Naive thymus-derived CD4-positive, alpha-beta T cell (primary cell): ENCODE measurements around the gene KCNMB2. TPM values are rescaled to one million over a fixed set of nuclear protein-coding genes. Genes with fewer than 3 reads are reported as not detected.

Source experiments
- ATAC-seq: fragments of 150-1000 bp; cut with Tn5 transposase; 2 replicates; pipeline ENCODE4 v1.10.0; 2021; ENCODE audit warnings: mild to moderate bottlenecking, moderate library complexity
- CTCF ChIA-PET: fragments of 350-600 bp; sonication (Branson Sonifier 250); formaldehyde crosslinking; loops from one replicate; lab custom pipeline; 2021; ENCODE audit warnings: antibody characterized with exemption; lab: Charles Lee
- POLR2A ChIA-PET: fragments of 350-600 bp; sonication (Branson Sonifier 250); formaldehyde crosslinking; loops from one replicate; lab custom pipeline; 2021; ENCODE audit warnings: antibody characterized with exemption, inconsistent platforms; lab: Charles Lee
- DNase-seq, 9 donors: peaks; one replicate each; pipeline versions ENCODE4 v3.0.0 to v3.0.0-alpha.2; 2020 to 2022; ENCODE audit warnings: mixed read lengths in 1 of 9
- H3K27ac ChIP-seq: one replicate; pipeline ENCODE4 v1.7.0; 2013; ENCODE audit warnings: mild to moderate bottlenecking, low read depth, low read length, moderate library complexity
- H3K27me3 ChIP-seq, 2 donors: one replicate each; pipeline ENCODE4 v1.7.0; 2013; ENCODE audit warnings: low read length in 2 of 2, mild to moderate bottlenecking in 2 of 2, moderate library complexity in 2 of 2; ENCODE audit not compliant: control insufficient read depth in 2 of 2, insufficient read depth in 2 of 2
- H3K36me3 ChIP-seq, 3 experiments: 1 replicate in 2 of 3; 2 replicates in 1 of 3; pipeline ENCODE4 v1.7.0; 2013; ENCODE audit warnings: low read length in 3 of 3, mild to moderate bottlenecking in 3 of 3, moderate library complexity in 1 of 3; ENCODE audit not compliant: insufficient read depth in 3 of 3, control insufficient read depth in 2 of 3
- H3K4me1 ChIP-seq, 2 donors: one replicate each; pipeline ENCODE4 v1.7.0; 2013; ENCODE audit warnings: low read length in 2 of 2, mild to moderate bottlenecking in 2 of 2, moderate library complexity in 1 of 2; ENCODE audit not compliant: control insufficient read depth in 2 of 2, insufficient read depth in 2 of 2
- H3K4me3 ChIP-seq: 2 replicates; pipeline ENCODE4 v1.7.0; 2013; ENCODE audit warnings: mild to moderate bottlenecking, low read length
- H3K9me3 ChIP-seq, 3 experiments: 1 replicate in 2 of 3; 2 replicates in 1 of 3; pipeline ENCODE4 v1.7.0; 2013; ENCODE audit warnings: low read length in 3 of 3; ENCODE audit not compliant: control insufficient read depth in 2 of 3
- H3K27ac Mint-ChIP-seq, 9 donors: one replicate each; pipeline ENCODE4 v1.8.0; 2020 to 2022; ENCODE audit warnings: mixed read lengths in 9 of 9, mild to moderate bottlenecking in 8 of 9, moderate library complexity in 5 of 9, inconsistent platforms in 2 of 9
- H3K27me3 Mint-ChIP-seq, 5 donors: one replicate each; pipeline ENCODE4 v1.8.0; 2021 to 2022; ENCODE audit warnings: mixed read lengths in 5 of 5, mild to moderate bottlenecking in 1 of 5
- H3K36me3 Mint-ChIP-seq, 5 donors: one replicate each; pipeline ENCODE4 v1.8.0; 2020 to 2022; ENCODE audit warnings: mixed read lengths in 5 of 5, mild to moderate bottlenecking in 3 of 5, inconsistent platforms in 1 of 5
- H3K4me1 Mint-ChIP-seq, 7 donors: one replicate each; pipeline ENCODE4 v1.8.0; 2020 to 2022; ENCODE audit warnings: mixed read lengths in 7 of 7, mild to moderate bottlenecking in 3 of 7, inconsistent platforms in 1 of 7
- H3K4me3 Mint-ChIP-seq, 10 donors: one replicate each; pipeline ENCODE4 v1.8.0; 2020 to 2022; ENCODE audit warnings: mild to moderate bottlenecking in 10 of 10, mixed read lengths in 10 of 10, moderate library complexity in 6 of 10, inconsistent platforms in 2 of 10
- H3K9me3 Mint-ChIP-seq, 11 donors: one replicate each; pipeline ENCODE4 v1.8.0; 2020 to 2022; ENCODE audit warnings: mixed read lengths in 11 of 11, mild to moderate bottlenecking in 4 of 11, inconsistent platforms in 1 of 11, moderate library complexity in 1 of 11
- intact Hi-C, 2 donors: fragments of 100-400 bp; cut with micrococcal nuclease; formaldehyde crosslinking; loops; one replicate each; pipeline ENCODE4 v1.15.1; 2023
- polyA plus RNA-seq, 2 donors: library from polyadenylated mRNA; unstranded; fragments of 300-500 nt; fragmentation: Illumina TruSeq; gene quantifications; one replicate each; pipeline ENCODE4 v1.2.3, GENCODE V29; 2021
- total RNA-seq, 6 experiments: library from RNA in 5 of 6; stranded (reverse) in 5 of 6; gene quantifications; 1 replicate in 5 of 6; 2 replicates in 1 of 6; pipeline ENCODE4 v1.2.3 and lab custom pipeline; 2021 to 2026

Gene KCNMB2
- total and polyA plus RNA-seq, 7 experiments from 2014 or later = not detected

DNA sequence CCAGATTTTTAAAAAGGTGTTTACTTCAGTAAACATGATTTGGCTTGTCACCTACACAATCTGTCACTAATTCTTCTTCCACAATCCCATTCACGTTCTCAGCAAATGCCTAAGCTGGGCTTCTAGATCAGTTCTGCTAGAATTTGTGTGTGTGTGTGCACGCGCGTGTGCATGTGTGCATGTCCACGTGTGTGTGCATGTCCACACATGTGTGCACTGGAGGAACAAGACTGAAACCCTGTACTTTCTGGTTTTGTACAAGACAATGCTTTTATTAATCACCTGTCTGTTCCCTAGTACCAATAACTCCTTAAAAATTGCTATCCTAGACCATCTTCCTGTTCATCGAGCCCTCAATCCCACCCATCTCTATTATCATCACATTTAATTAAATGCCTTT, 229.2 kb downstream of the KCNMB2 start:
- H3K27me3 Mint-ChIP-seq = peaks cover 0 to 20% (median 0%) of the 10 kb centered on the region in 5 donors
- no peaks in the 10 kb centered on the region for H3K36me3 Mint-ChIP-seq
- no peaks in the 10 kb centered on the region for H3K4me1 Mint-ChIP-seq
- Histone ChIP-seq H3K4me1 (no peaks in the 10 kb centered on the region), H3K36me3 (no peaks in the 10 kb centered on the region), H3K27ac (no peak overlapping the region), H3K4me3 (no peak overlapping the region), H3K9me3 (no peaks in the 10 kb centered on the region), H3K27me3 (no peaks in the 10 kb centered on the region)
- no peak overlapping the region for H3K27ac Mint-ChIP-seq
- no peak for DNase-seq
- POLR2A ChIA-PET = no interaction called here
- peaks cover 0 to 6% (median 3%) of the 10 kb centered on the region in 11 donors for H3K9me3 Mint-ChIP-seq
- intact Hi-C loops = no loop called here
- no peak for ATAC-seq
- CTCF ChIA-PET = interaction anchor here (0.7 kb wide), 1 partner anchor 223 kb away, joined by 3 read pairs; no protein-coding TSS in a partner anchor
- H3K4me3 Mint-ChIP-seq = no peak overlapping the region

DNA sequence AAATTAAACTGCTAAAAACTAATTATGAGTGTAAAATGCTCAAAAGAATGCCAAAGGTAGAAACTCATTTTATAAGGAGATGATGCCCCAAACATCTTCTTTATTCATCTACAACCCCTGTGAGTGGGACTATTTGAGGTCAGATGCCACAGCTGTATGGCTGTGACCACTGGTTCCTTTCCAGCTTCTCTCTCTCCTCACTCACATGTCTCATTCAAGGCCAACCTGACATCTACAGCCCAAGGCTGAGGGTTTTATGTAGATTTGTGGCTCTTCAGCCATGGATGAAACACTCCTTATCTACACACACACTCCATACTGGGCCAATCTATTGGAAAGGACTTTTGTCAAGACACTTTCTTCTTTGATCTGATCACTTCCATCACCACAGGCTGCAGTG, 231.3 kb downstream of the KCNMB2 start:
- H3K36me3 Mint-ChIP-seq = peaks cover 0 to 7% (median 4%) of the 10 kb centered on the region in 5 donors
- no peak overlapping the region for H3K27ac ChIP-seq
- H3K9me3 Mint-ChIP-seq = peaks cover 2 to 24% (median 12%) of the 10 kb centered on the region in 11 donors
- H3K27me3 ChIP-seq = no peaks in the 10 kb centered on the region
- POLR2A ChIA-PET = no interaction called here
- H3K4me3 Mint-ChIP-seq = no peak overlapping the region
- DNase-seq (no peak), ATAC-seq (no peak)
- no peak overlapping the region for H3K4me3 ChIP-seq
- H3K9me3 ChIP-seq = no peaks in the 10 kb centered on the region
- H3K36me3 ChIP-seq = no peaks in the 10 kb centered on the region
- no peak overlapping the region for H3K27ac Mint-ChIP-seq
- peaks cover 0 to 14% (median 0%) of the 10 kb centered on the region in 5 donors for H3K27me3 Mint-ChIP-seq
- CTCF ChIA-PET = no interaction called here
- intact Hi-C loops = no loop called here
- H3K4me1 ChIP-seq = peaks cover 0 to 3% of the 10 kb centered on the region in 2 donors
- H3K4me1 Mint-ChIP-seq = peaks cover 0 to 11% (median 7%) of the 10 kb centered on the region in 7 donors

DNA sequence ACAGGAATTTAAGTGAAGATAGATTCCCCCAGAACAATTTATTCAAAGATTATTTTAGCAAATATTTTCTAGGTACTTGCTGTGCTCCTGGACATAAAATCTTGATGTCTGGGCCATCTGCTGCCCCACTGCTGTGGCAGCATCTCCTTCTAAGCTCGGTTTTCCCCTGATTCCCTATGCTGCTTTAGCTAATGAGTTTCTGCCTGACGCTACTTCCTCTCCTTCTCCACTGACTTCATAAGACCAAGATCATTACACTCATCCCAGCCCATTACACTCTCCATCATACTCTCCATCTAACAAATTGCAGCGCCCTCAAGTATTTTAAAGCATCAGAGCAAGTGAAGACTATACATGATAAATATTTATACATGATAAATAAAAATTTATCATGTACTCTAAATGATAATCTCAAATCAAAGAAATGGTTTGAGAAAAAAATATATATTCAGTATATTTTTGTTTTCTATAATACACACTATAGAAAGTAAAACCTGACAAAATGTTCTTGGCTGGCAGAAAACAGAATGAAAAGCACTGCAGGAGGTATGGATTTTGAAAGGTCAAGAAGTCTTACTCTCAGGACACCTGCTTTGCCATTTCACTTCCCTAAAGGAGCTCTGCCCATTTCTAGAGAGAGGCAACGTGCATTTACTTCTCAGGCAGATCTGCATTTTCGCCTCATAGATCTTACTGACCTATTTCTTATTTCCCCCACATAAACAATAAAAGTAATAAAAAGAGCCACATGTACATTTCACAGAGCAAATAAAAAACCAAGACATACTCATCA, 232.0 kb downstream of the KCNMB2 start:
- ATAC-seq = no peak
- peaks cover 0 to 11% (median 0%) of the 10 kb centered on the region in 5 donors for H3K27me3 Mint-ChIP-seq
- H3K4me1 Mint-ChIP-seq = peaks cover 0 to 17% (median 10%) of the 10 kb centered on the region in 7 donors
- DNase-seq = no peak
- Histone ChIP-seq H3K4me1 (peaks cover 0 to 6% of the 10 kb centered on the region in 2 donors), H3K27me3 (no peaks in the 10 kb centered on the region), H3K4me3 (no peak overlapping the region), H3K27ac (no peak overlapping the region), H3K9me3 (no peaks in the 10 kb centered on the region), H3K36me3 (no peaks in the 10 kb centered on the region)
- peaks cover 0 to 7% (median 4%) of the 10 kb centered on the region in 5 donors for H3K36me3 Mint-ChIP-seq
- peaks cover 2 to 28% (median 12%) of the 10 kb centered on the region in 11 donors for H3K9me3 Mint-ChIP-seq
- no peak overlapping the region for H3K27ac Mint-ChIP-seq
- ChIA-PET CTCF (no interaction called here), POLR2A (no interaction called here)
- no peak overlapping the region for H3K4me3 Mint-ChIP-seq
- intact Hi-C loops = no loop called here

DNA sequence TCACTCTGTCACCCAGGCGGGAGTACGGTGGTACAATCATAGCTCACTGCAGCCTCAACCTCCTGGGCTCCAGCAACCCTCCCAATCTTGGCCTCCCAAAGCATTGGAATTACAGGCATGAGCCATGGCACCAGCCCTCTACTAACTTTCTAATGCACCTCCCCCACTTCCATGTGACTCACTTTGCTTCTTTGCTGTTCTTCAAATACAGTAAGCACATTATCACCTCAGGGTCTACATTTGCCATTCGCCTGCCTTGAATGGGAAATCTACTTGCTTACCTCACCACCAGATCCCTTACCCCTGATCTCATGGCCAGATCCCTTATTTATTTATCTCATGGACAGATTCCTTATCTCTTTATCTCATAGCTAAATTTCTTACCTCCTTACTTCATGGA, 235.3 kb downstream of the KCNMB2 start:
- no peak overlapping the region for H3K27ac Mint-ChIP-seq
- CTCF ChIA-PET = no interaction called here
- no peak overlapping the region for H3K4me3 ChIP-seq
- intact Hi-C loops = no loop called here
- H3K4me3 Mint-ChIP-seq = peak overlapping the region in 1 of 10 donors; percentile 9
- peaks cover 0 to 7% (median 4%) of the 10 kb centered on the region in 5 donors for H3K36me3 Mint-ChIP-seq
- H3K9me3 ChIP-seq = no peaks in the 10 kb centered on the region
- H3K27me3 Mint-ChIP-seq = peaks cover 0 to 4% (median 0%) of the 10 kb centered on the region in 5 donors
- H3K27me3 ChIP-seq = no peaks in the 10 kb centered on the region
- ATAC-seq (no peak), DNase-seq (no peak)
- POLR2A ChIA-PET = no interaction called here
- peaks cover 0 to 6% of the 10 kb centered on the region in 2 donors for H3K4me1 ChIP-seq
- H3K4me1 Mint-ChIP-seq = peaks cover 0 to 23% (median 15%) of the 10 kb centered on the region in 7 donors
- no peak overlapping the region for H3K27ac ChIP-seq
- H3K36me3 ChIP-seq = no peaks in the 10 kb centered on the region
- H3K9me3 Mint-ChIP-seq = peaks cover 0 to 28% (median 11%) of the 10 kb centered on the region in 11 donors

DNA sequence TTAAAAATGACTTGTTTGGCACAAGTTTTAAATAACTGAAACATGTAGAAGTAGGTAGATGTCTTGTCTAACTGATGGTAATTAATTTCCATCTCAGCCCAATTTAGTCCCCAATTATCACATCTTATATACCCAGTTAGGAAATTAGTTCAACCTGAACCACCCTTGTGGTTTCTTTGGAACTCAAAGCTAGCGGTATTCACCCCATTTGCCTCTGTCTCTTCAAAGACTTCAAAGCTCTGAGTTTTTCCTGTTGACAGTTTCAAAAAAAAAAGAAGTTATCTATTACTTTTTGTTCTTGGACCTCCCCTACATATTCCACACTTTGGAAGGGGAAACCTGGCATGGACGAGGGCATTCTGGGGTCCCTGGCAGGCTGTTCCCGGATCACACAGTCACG, 236.5 kb downstream of the KCNMB2 start:
- H3K27me3 ChIP-seq = no peaks in the 10 kb centered on the region
- POLR2A ChIA-PET = no interaction called here
- no peaks in the 10 kb centered on the region for H3K36me3 ChIP-seq
- H3K4me3 Mint-ChIP-seq = peak overlapping the region in 4 of 10 donors; percentile 26 to 53 (median 42)
- peaks cover 0 to 28% (median 11%) of the 10 kb centered on the region in 11 donors for H3K9me3 Mint-ChIP-seq
- no peaks in the 10 kb centered on the region for H3K9me3 ChIP-seq
- H3K4me3 ChIP-seq = no peak overlapping the region
- CTCF ChIA-PET = no interaction called here
- DNase-seq = peak in 3 of 9 donors; percentile 1 to 13 (median 8)
- no peak for ATAC-seq
- no peak overlapping the region for H3K27ac ChIP-seq
- H3K27me3 Mint-ChIP-seq = peaks cover 0 to 4% (median 0%) of the 10 kb centered on the region in 5 donors
- H3K36me3 Mint-ChIP-seq = peaks cover 0 to 7% (median 4%) of the 10 kb centered on the region in 5 donors
- intact Hi-C loops = no loop called here
- H3K27ac Mint-ChIP-seq = no peak overlapping the region
- peaks cover 0 to 23% (median 15%) of the 10 kb centered on the region in 7 donors for H3K4me1 Mint-ChIP-seq
- H3K4me1 ChIP-seq = peaks cover 0 to 6% of the 10 kb centered on the region in 2 donors

DNA sequence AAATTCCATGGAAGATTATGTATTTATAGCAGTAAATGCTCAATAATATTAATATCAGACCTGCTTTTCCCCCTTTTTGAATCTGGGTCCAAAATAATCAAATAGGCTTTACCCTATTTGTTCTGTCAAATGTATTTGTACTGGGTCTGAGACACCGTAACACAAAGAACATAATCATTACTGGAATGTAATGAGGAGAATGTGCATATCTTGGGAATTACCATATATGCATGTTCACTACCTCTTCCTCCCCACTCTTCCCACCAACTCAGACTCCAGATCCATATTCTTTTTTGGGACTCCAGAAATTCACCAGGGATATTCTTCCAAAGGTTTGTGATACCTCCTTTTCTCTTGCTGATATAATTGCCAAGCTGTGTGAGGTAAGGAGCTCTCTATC, 237.1 kb downstream of the KCNMB2 start:
- intact Hi-C loops = no loop called here
- DNase-seq (no peak), ATAC-seq (no peak)
- H3K36me3 ChIP-seq = no peaks in the 10 kb centered on the region
- H3K27ac ChIP-seq = no peak overlapping the region
- Mint-ChIP-seq H3K4me1 (peaks cover 0 to 23% (median 15%) of the 10 kb centered on the region in 7 donors), H3K36me3 (peaks cover 0 to 7% (median 4%) of the 10 kb centered on the region in 5 donors), H3K27me3 (peaks cover 0 to under 1% (median 0%) of the 10 kb centered on the region in 5 donors), H3K27ac (no peak overlapping the region), H3K4me3 (peak overlapping the region in 1 of 10 donors; percentile 15), H3K9me3 (peaks cover 0 to 28% (median 11%) of the 10 kb centered on the region in 11 donors)
- no peak overlapping the region for H3K4me3 ChIP-seq
- peaks cover 0 to 6% of the 10 kb centered on the region in 2 donors for H3K4me1 ChIP-seq
- H3K9me3 ChIP-seq = no peaks in the 10 kb centered on the region
- no peaks in the 10 kb centered on the region for H3K27me3 ChIP-seq
- ChIA-PET POLR2A (no interaction called here), CTCF (no interaction called here)
